SHP77 (cell line): ENCODE data around the gene FOXN3.

Experiments used
- DNase-seq, 2 experiments: peaks; one replicate each; lab custom pipeline; 2025; lab: John Stamatoyannopoulos, UW

Gene FOXN3

DNA sequence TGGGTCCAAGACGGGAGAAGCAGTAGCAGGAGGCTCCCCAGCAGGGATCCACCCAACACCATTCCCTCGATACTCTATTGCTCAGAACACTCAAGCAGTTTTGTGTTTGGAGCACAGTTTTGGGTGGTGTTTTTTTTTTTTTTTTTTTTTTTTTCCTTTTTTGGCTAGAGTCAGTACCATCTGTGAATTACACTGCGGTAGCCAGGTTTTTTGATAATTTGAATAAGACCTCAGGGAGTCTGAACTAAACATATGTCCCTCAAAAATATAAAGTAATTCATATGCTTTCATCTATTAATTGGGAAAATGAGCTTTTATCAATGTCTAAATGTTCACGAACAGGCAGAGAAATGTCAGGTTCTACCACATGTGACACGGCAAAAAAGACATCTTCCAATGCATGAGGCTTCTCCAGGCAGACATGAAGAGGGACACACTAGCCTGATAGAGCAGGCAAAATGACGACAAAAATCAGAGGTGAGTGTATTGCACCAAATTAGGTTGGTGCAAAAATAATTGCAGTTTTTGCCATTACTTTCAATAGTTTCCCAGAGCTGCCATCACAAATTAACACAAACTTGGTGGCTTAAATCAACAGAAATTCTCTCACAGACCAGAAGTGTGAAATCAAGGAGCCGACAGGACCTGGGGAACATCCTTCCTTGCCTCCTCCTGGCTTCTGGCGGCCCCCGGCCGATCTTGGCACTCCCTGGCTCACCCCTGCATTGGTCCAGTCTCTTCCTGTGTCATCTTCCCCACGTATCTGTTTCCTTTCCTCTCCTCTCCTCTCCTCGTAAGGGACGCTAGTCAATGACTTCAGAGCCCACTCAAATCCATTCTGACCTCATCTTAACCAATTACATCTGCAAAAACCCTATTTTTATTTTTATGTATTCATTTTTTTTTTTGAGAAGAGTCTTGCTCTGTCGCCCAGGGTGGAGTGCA, 33.9 kb downstream of the FOXN3 start:
- no peak for DNase-seq

DNA sequence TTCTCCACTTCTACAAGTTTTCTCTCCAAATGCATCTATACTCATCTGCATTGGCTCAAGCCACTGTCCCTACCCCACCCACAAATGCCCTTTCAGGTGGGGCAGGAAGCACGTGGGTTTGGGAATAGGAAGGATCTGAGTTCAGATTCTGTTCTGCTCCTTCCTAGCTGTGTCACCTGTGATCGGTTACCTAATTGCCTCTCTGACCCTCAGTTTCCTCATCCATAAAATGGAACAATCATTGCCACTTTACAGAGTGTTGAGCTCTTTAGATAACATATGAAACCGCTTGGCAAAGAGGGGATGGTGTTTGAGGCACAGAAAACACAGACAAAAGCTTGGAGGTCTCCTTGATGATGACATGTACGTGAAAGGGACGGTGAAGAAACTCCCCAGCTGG, 34.5 kb downstream of the FOXN3 start:
- DNase-seq: no peak

DNA sequence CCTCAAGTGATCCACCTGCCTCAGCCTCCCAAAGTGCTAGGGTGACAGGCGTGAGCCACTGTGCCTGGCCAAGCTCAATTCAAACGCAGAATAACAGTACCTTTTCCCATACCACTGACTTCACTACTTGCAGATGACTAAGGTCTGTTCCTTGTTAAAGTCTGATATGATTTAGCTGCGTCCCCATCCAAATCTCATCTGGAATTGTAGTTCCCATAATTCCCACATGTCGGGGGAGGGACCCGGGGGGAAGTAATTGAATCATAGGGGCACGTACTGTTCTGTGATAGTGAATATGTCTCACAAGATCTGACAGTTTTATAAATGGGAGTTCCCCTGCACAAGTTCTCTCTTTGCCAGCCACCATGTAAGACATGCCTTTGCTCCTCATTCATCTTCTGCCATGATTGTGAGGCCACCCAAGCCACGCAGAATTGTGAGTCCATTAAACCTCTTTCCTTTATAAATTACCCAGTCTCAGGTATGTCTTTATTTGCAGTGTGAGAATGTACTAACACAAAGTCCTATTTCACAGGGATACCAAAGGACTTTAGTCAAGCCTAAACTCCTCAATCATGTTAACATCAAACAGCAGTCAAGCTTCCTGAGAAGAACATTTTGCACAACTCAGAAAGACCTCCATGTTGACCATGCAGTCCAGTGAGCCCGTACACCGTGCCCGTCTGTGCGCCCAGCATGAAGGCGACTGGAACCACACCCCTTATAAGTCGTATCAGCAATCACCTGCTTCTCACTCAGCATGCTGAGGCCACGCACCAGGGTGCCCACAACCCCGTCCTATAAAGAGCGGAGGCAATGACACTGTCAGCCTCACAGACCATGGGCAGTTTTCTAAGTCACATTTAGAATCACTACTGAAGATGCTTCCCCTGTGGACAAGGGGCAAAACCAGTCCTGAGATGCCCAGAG, 36.9 kb downstream of the FOXN3 start:
- DNase-seq: no peak

DNA sequence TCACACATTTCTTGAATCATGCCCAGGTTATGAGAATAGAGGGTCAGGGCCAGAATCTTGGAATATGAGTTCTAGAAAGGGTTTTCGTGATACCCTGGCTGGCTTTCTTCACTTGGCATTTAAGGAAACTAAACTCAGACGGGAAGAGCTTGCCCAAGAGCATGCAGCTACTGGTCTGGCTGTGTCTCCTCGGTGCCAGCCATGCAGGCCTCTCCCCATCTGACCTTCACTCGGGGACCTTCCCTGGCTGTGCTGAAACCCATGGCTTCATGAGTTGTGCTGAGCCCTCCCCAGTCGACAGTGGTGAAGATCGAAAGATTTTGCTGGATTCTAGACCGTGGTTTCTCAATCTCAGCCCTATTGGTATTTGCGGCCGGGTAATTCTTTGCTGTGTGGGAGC, 38.0 kb downstream of the FOXN3 start:
- DNase-seq: no peak

DNA sequence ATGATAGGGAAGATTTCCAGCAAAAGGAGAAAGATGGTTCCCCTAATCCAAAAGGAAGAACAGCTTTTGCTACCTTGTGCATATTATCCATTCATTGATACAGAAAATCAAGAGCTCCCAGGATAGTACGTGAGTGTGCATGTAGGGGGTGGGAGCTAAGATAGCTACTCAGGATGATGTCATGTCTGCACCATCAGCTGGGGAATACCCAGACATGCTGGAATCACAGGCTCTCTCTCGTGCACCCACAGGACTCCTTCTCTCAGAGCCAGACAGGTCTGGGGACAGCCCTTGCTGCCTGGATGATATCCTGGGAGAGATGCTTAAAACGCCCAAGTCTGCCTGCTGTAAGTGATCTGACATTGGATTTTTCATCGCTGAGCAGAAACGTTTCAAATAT, 38.9 kb downstream of the FOXN3 start:
- no peak for DNase-seq

DNA sequence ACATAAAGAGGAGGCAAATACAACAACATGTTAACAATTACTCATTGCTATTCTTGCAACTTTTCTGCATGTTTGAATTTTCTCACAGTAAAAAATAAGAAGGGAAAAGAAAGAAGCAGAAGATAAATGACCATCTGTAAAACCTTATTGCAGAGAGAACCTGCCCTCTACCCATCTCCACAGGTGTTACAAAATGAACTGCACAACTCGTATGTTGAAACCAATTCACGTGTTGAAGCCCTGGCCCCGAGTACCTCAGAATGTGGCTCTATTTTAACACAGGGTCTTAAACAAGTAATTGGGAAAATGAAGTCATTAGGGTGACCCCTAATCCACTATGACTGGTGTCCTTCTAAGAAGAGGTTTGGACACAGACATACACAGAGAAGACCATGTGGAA, 39.5 kb downstream of the FOXN3 start:
- no peak for DNase-seq

DNA sequence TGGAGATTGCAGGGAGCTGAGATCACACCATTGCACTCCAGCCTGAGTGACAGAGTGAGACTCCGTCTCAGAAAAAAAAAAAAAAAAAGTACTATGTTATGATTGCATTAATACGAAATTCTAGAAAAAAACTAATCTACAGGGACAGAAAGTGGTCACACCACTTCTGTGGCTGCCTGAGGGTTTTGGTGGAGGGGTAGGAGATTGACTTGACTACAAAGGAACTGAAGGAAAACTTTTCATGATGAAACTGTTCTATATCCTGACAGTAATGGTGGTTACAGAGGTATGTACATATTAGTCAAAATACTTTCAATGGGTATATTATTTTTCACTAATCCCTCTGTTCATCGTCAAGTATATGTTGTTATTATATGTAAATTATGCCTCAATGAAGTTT, 42.1 kb downstream of the FOXN3 start:
- DNase-seq: no peak

DNA sequence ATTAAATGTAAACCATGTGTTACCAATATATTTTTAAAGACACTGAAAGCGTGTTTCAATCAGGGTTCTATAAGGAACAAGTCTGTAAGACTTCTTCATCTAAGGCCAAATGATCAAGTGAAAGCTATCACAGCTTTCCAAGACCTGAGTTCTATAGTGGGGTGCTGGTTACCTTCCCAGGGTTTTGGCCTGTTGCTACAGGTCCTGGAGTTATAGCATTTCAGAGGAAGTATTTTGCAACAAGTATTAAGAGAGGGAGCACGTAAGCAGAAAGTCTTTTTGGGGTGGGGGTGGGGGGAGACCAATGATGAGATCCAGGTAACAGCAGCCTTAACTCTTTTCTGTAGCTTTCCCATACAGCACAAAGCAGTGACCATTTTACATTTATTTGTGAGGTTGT, 43.8 kb downstream of the FOXN3 start:
- DNase-seq: no peak

DNA sequence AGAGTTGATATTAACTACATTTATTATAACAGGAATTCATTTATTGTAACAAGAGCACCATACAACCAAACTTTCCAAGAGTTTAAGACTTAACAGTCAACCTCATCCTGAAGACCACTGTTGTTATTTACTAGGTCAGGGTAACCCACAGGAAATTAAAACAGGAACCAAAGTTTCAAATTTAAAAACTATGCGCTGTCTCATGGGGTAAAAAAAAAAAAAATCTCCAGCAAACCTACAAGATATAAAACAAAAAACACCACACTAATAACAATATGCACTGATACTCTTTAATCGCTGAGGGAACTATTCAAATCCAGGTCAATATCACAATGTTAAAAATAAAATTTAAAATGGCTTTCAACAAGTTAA, 44.5 kb downstream of the FOXN3 start:
- DNase-seq: no peak

DNA sequence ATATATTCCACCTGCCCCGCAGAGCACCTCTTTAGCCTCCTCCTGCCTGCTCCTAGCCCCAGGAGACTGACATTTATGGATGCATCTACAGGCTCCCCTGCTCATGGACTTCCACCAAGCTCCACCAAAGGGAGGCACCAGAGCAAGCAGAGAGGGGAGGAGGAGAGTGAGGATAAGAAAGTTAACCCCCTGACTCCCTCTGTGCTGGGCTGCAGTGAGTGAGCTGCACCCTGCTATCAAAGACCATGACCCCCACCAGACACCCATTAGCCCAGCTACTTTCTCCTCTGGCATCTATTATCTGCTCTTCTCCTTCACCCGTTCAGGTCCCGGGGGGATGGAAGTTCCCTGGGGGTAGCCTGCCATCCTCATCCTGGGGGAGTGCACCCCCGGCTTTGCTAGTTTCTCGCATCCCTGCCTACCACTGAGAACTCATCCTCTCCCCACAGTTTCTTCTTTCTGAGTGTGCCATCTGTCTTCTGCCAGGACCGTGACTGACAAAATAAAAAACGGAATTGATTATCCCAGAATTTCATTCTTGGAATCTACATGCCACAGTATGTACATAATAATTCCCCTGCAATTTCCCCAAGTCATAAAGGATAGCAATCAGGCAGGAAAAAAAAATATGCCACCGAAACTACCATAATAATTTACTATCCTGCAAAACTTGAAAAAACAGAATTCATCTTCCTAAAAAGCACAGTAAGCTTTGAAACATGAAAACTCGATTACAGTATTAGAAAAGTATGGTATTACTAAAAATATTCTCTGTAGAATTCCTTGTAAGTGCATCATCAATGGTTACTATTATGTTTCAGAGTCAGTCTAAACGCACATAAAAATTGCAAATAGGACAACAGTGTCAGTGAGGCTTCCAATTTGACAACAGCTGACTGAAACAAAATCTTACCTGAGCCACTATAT, 45.2 kb downstream of the FOXN3 start:
- no peak for DNase-seq

DNA sequence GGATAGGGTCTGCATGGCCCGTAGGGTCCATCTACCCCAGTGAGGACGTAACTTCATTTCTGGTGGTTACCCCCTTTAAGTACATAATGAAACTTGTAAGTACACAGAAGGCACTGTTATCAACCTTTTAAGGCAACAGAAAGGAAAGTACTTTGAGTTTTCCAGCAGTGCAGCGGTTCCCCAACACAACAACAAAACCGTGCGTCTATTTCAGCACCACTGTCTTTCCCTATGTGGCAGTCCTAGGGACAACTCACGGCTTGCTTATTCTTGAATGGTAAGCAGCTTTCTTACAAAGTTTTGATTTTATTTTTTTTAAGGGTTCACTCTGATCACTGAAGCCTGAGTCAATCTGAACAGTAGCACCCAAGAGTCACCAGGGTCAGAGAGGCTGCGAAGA, 46.3 kb downstream of the FOXN3 start:
- no peak for DNase-seq

DNA sequence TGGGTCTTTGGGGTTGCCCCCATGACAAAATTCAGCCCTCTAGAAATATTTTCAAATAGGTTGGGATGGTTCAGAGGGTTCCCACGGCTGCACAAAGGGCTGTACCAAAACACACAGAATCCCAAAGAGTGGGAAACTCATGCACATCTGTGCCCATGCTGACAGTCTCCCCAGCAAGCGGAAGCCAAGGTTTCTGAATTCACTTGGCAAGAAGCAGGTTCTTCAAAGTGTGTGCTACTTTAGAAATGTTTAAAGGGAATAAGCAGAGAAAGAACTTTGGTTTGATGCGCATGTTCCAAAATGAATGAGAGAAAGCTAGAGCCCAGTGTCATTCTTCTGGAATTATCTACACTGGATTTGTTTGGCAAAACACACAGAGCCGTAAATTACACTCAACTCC, 46.7 kb downstream of the FOXN3 start:
- DNase-seq: no peak

DNA sequence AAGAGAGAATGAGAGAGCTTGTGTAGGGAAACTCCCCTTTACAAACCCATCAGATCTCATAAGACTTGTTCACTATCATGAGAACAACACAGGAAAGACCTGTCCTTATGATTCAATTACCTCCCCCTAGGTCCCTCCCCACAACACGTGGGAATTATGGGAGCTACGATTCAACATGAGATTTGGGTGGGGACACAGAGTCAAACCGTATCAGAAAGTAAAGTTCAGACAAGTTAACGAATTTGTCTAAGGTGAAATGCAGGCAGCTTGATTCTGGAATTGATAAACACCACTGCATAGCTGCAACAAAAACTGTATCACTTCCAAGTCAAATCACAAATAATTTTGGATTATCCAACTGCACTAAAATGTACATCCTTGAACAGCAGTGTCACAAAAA, 47.4 kb downstream of the FOXN3 start:
- no peak for DNase-seq

DNA sequence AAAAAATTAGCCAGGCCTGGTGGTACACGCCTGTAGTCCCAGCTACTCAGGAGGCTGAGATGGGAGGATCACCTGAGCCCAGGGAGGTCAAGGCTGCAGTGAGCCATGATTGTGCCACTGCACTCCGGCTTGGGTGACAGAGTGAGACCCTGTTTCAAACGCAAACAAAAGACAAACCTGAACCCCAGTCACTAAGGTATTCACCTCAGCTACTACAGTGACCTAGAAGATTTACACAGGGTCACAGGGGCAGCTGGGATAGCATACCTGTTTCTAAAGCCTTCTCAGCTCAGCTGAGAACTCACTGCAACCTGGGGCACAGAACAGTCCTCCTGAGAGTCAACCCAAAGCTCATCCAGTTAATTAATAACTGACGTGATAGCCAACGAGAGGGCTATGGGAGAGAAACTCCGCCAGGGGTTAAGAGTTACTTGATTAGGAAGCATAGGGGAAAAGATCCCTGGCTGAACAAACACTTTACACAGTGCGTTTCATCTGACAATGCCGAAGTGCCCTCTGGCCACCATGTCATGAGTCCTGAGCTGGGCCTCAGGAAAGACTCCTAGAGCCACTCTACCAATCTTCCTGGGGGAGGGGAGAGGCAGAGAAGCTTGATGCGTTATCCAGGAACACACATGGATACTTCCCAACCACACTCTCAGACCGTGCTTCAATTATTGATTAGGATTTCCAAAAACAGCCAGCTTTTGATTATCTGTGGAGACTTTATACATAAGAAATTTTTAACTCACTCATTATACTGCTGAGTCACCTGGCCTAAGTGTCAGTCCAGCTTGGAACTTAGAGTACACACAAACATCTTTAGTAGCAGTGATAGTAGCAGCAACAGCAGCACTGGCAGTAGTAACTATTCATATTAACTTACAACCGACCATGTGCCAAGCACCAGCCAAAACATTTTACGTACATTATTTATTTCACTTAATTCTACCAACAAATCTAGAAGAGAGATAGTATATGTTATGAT, 48.2 kb downstream of the FOXN3 start:
- no peak for DNase-seq

DNA sequence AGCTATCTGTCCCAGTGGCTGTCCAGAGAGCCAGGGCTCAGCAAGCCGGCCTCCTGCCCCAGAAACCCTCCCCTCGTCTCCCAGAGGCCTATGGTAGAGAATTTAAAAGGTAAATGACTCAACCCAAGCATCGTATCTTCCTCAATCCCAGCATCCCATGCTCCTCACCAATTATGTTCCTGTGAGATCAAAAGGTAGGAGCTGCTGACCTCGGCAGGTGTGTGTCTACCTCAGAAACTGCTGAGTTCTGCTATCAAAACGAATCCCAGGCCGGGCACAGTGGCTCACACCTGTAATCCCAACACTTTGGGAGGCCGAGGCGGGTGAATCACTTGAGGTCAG, 49.3 kb downstream of the FOXN3 start:
- DNase-seq: no peak

DNA sequence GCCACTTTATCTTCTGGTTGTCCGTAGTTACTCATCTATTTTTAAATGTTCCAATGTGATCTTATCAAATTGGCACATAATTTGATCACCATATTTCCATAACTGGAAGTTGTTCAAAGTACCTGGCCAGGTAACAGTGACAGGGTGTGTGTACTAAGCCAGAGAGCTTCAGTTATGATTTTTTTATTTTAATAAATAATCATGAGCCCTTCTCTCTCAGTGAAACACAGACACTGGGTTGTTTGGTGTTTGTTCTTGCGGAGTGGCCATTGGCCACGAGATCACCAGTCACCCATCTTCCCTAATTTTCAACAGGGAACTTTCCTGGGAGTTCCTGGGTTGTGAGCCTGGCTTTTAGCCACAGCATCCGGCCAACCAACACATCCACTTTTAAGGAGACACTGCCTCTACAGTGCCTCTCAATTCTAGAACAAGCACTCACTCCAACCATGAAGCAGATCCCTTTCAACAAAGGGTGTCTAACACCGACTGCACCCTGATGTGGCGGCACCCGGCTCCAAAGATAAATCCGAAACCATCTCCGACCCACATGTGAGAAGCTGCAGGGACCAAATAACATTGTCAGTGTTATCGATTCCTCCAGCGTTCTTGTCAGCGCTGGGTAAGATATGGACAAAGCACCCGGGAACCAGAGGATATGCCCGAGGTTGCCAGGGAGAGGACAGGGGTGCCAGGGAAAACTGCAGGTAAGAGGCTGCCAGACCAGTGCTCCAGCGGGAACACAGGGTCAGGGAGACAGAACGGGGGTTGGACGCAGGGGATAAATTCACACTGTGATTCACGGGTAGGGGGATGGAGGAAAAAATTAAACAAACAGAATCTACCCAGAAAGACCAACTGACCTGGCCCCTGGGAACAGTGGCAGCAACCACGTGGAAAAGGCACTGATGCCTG, 49.9 kb downstream of the FOXN3 start:
- no peak for DNase-seq

DNA sequence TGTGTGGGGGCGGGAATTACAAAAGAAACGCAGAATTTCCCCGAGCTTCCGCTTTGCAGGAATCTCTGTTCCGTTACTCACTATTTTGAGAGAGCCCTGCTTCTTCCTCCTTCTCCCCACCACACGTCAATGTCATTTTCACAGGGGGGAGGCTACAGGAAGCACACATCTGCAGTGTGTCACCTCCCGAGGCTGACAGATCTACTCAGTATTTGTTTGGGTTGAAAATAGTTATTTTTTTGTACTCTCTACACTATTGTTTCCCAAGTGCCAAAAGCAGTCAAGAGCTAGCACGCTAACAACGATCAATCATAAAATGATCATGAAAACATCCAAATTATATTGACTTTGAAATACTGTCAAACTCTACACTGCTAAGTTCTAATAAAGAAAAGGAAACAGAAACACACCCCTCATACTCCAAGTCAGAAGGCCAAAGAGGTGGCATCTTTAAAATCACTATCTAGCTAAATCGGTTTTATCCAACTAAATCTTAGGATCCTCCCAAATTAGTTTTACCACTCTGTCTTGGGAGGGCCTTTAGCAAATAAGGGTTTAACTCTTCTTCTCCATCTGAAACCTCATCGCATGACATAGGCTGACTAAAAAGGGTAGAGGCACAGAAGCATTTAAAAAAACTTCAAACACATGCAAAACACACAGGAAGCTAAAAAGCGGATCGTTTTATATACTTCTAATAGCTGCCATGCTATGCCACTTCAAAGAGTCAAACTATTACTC, 51.8 kb downstream of the FOXN3 start:
- no peak for DNase-seq

DNA sequence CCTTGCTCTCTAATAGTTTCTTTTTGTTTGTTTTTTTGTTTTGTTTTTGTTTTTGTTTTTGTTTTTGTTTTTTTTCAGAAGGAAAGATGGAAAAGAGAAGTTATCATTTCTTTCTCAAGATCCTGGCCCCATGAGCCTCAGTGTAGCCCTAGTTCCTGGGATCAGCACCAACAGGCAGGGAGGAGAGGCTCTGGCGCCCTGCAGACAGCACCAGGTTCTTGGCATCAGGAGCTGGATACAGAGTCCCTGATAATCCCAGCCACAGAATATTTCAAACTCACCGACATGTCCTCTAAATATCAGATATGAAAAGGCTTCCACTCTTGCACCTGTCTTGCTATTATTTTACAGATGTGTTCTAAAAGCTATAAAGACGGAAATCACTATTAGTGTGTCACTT, 52.7 kb downstream of the FOXN3 start:
- no peak for DNase-seq

DNA sequence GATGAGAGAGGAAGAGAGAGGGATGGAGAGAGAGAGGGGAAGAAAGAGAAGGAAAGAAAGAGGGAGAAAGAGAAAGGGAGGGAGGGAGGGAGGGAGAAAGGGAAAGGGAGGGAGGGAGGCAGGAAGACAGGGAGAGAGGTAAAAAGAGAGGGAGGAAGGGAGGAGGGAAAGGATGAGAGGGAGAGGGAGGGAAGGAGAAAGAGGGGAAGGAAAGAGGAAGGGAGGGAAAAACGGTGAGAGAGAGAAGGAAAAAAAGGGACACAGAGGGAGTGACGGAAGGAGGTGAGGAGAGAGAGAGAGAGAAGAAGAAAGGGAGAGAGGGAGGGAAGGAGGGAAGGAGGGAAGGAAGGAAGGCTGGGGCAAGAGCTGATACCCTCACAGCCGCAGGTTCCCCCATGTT, 56.8 kb downstream of the FOXN3 start:
- DNase-seq: no peak
